ENCODE measurements around the gene PIGB.

Gene PIGB

DNA sequence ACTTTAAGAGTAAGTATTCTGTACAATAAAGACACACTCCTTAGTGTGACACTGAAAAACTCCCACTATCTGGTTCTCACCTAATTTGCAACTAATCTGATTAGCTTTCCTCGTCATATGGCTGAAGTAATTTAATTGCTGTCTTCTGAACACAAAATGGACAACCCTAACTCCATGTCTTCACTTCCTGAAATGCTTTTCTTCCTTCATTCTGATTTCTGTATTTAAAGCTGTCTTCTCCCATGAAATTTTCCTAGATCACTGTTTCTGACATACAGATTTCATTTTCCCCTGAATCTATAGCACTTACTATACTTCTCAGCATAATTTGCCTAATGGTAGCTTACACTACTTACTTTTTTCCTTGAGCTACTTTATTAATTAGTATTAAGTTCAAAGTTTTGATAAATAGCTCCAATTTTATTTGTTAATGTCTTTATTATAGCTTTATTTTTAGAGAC, 82.8 kb downstream of the PIGB start:
- H3K79me2 ChIP-seq, result peaks cover 20% of the 10 kb centered on the region
- H2AFZ ChIP-seq, result no peak overlapping the region
- no peaks in the 10 kb centered on the region for H3K36me3 ChIP-seq (ENCODE audit: control insufficient read depth, insufficient read depth, low read length)
- no peaks in the 10 kb centered on the region for H3K4me1 ChIP-seq
- no peak overlapping the region for H3K27ac ChIP-seq
- H3K9me3 ChIP-seq (ENCODE audit: control insufficient read depth, low read length), result no peaks in the 10 kb centered on the region
- no peaks in the 10 kb centered on the region for H3K27me3 ChIP-seq (ENCODE audit: control insufficient read depth, insufficient read depth, low read length)
- no peak overlapping the region for H3K4me3 ChIP-seq (ENCODE audit: low read depth, low read length)
- no peak overlapping the region for H3K4me2 ChIP-seq (ENCODE audit: low read length)
- TF ChIP-seq, protein P1, sequence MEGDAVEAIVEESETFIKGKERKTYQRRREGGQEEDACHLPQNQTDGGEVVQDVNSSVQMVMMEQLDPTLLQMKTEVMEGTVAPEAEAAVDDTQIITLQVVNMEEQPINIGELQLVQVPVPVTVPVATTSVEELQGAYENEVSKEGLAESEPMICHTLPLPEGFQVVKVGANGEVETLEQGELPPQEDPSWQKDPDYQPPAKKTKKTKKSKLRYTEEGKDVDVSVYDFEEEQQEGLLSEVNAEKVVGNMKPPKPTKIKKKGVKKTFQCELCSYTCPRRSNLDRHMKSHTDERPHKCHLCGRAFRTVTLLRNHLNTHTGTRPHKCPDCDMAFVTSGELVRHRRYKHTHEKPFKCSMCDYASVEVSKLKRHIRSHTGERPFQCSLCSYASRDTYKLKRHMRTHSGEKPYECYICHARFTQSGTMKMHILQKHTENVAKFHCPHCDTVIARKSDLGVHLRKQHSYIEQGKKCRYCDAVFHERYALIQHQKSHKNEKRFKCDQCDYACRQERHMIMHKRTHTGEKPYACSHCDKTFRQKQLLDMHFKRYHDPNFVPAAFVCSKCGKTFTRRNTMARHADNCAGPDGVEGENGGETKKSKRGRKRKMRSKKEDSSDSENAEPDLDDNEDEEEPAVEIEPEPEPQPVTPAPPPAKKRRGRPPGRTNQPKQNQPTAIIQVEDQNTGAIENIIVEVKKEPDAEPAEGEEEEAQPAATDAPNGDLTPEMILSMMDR (IDR thresholded peaks at IDR 0.05), result no peak
- H3K9ac ChIP-seq, result no peak overlapping the region

DNA sequence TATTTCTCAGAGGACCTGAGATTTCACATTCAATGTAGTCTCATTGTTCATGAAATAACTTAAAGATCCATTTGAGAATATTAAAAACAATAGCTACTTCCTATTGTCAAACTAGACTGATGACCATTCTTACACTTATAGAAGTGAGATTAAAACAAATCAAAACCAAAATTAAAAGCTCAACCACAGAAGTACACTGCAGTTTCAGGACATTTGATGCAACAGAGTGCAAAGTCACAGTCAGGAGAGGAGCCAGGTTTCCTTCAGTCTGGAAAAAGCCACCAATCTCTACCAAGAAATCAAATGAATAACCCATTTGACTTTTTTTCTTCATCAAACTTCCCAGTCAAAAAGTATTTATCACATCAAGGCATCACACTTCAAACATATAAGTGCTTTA, 83.7 kb downstream of the PIGB start:
- H2AFZ ChIP-seq, result no peak overlapping the region
- no peak overlapping the region for H3K9ac ChIP-seq
- TF ChIP-seq, protein P1 (IDR thresholded peaks at IDR 0.05), result no peak
- no peak overlapping the region for H3K4me3 ChIP-seq (ENCODE audit: low read depth, low read length)
- no peaks in the 10 kb centered on the region for H3K36me3 ChIP-seq (ENCODE audit: control insufficient read depth, insufficient read depth, low read length)
- H3K79me2 ChIP-seq, result peaks cover 22% of the 10 kb centered on the region
- H3K4me2 ChIP-seq (ENCODE audit: low read length), result no peak overlapping the region
- no peaks in the 10 kb centered on the region for H3K9me3 ChIP-seq (ENCODE audit: control insufficient read depth, low read length)
- H3K4me1 ChIP-seq, result no peaks in the 10 kb centered on the region
- H3K27me3 ChIP-seq (ENCODE audit: control insufficient read depth, insufficient read depth, low read length), result no peaks in the 10 kb centered on the region
- H3K27ac ChIP-seq, result no peak overlapping the region

DNA sequence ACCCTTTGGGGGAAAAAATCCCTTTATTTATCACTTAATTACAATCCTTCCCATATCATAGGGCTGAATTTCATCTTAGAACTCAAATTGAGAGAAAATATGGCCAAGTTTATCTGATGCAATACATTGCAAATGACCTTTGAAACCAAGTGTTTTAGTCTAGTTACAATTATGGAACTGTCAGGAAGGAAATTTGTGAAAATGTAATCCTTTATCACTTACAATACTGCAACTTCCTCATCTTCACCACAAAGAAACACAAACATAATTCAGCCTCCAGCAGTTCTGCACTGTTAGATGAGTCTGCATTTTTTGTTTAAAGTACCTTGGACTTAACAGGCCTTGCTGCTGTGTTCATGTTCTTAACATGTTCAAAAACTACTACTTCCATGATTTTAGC, 84.5 kb downstream of the PIGB start:
- H3K9ac ChIP-seq, result no peak overlapping the region
- H3K27me3 ChIP-seq (ENCODE audit: control insufficient read depth, insufficient read depth, low read length), result no peaks in the 10 kb centered on the region
- H3K4me1 ChIP-seq, result no peaks in the 10 kb centered on the region
- H3K4me3 ChIP-seq (ENCODE audit: low read depth, low read length), result no peak overlapping the region
- no peaks in the 10 kb centered on the region for H3K36me3 ChIP-seq (ENCODE audit: control insufficient read depth, insufficient read depth, low read length)
- no peak overlapping the region for H3K27ac ChIP-seq
- no peaks in the 10 kb centered on the region for H3K9me3 ChIP-seq (ENCODE audit: control insufficient read depth, low read length)
- TF ChIP-seq, protein P1 (IDR thresholded peaks at IDR 0.05), result no peak
- no peak overlapping the region for H3K4me2 ChIP-seq (ENCODE audit: low read length)
- peaks cover 19% of the 10 kb centered on the region for H3K79me2 ChIP-seq
- no peak overlapping the region for H2AFZ ChIP-seq

Data from parathyroid adenoma (tissue), 2 donors.